BLaER1 (cell line): ENCODE data around the gene F2RL3.

Source experiments
- H3K27ac ChIP-seq: shearing (Covaris generic); formaldehyde crosslinking; 2 replicates; pipeline ENCODE4 v1.8.1; 2022
- H3K27me3 ChIP-seq: shearing (Covaris generic); formaldehyde crosslinking; 2 replicates; pipeline ENCODE4 v1.8.1; 2022
- H3K36me3 ChIP-seq: shearing (Covaris generic); formaldehyde crosslinking; 2 replicates; pipeline ENCODE4 v1.8.1; 2022
- H3K4me1 ChIP-seq: shearing (Covaris generic); formaldehyde crosslinking; 2 replicates; pipeline ENCODE4 v1.8.1; 2022
- H3K4me2 ChIP-seq: shearing (Covaris generic); formaldehyde crosslinking; 2 replicates; pipeline ENCODE4 v1.8.1; 2022
- H3K4me3 ChIP-seq: shearing (Covaris generic); formaldehyde crosslinking; 2 replicates; pipeline ENCODE4 v1.8.1; 2022
- H3K9ac ChIP-seq: shearing (Covaris generic); formaldehyde crosslinking; 2 replicates; pipeline ENCODE4 v1.8.1; 2022
- H3K9me3 ChIP-seq: shearing (Covaris generic); formaldehyde crosslinking; 2 replicates; pipeline ENCODE4 v1.8.1; 2022
- H4K20me1 ChIP-seq: shearing (Covaris generic); formaldehyde crosslinking; 2 replicates; pipeline ENCODE4 v1.8.1; 2022
- Cebpa-rat ChIP-seq: shearing (Covaris generic); IDR thresholded peaks from 2 replicates; pipeline ENCODE4 v1.8.1; 2022

Gene F2RL3

DNA sequence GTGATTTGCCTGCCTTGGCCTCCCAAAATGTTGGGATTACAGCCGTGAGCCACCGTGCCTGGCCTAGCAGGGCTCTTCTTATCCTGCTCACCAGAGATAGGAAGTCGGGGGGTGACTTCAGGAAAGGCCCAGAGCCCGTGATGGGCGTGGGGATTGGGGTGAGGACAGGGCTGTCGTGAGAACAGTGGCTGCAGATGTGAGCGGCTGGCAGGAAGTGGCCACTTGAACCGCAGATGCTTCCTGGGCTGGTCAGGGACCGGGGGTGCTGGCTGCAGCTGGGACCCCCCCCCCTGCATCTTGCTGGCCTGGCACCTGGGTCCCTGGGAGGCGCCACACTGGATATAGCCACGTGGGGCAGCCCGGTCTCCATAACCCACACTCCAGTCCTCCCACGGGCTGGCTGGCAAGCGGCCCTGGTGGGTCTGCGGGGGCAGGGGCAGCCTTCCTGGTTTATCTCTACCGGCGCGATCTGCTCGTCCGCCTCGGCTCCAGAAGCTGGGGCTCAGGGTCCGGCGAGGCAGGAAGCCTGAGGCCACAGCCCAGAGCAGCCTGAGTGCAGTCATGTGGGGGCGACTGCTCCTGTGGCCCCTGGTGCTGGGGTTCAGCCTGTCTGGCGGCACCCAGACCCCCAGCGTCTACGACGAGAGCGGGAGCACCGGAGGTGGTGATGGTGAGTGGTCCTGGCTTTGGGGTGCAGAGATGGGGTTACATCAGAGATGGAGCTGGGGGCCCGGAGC, at the start of gene F2RL3:
Gene F2RL3, plus strand, starts transcription at position 371 of the 737 bp plus-strand sequence. Its CDS starts 191 bp downstream, at position 562.
- Histone ChIP-seq H3K9ac (peak within 1 kb of the TSS; percentile 94), H3K27me3 (no peaks in the 10 kb centered on the region), H3K4me1 (peaks cover 85% of the 10 kb centered on the region), H4K20me1 (no peaks in the 10 kb centered on the region), H3K27ac (peak within 1 kb of the TSS; percentile 99), H3K9me3 (peaks cover 5% of the 10 kb centered on the region), H3K4me2 (peak within 1 kb of the TSS; percentile 90), H3K36me3 (0 out of 2 replicates have a peak, but pooled peaks cover 10% of the 10 kb centered on the region), H3K4me3 (peak within 1 kb of the TSS; percentile 70)
- no peak for TF ChIP-seq Cebpa-rat

DNA sequence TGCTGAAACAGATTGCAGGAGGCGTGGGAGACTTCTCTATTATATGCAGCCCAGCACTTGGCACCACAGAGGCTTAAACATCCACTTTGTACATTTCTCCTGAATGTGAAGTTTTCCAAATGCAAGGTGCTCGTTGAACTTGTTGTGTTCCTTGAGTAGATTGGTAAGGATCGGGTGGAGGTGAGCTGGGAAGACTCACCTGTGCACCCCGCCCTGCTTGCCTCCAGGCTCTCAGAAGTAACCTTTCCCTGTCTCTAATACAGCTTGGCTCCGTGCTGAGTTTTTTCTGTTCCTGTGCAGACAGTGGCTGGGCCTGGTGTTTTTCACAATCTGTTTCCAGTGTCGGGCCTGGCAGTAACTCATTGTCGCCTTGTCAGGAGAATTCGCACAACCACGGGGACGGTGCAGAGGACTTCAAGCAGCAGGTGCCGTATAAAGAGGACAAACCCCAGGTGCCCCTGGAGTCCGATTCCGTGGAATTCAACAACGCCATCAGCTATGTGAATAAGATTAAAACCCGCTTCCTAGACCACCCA, 47.3 kb upstream of the F2RL3 start:
- Histone ChIP-seq H3K4me3 (no peak overlapping the region), H3K4me1 (peaks cover 30% of the 10 kb centered on the region), H4K20me1 (peaks cover 75% of the 10 kb centered on the region), H3K9ac (no peak overlapping the region), H3K9me3 (no peaks in the 10 kb centered on the region), H3K4me2 (no peak overlapping the region), H3K36me3 (peaks cover 100% of the 10 kb centered on the region), H3K27ac (no peak overlapping the region), H3K27me3 (no peaks in the 10 kb centered on the region)
- TF ChIP-seq Cebpa-rat: no peak

- no peak for TF ChIP-seq Cebpa-rat
- no peaks in the 10 kb centered on the region for H3K9me3 ChIP-seq
- H3K4me1 ChIP-seq: peaks cover 10% of the 10 kb centered on the region
- no peak overlapping the region for H3K4me2 ChIP-seq
- peaks cover 87% of the 10 kb centered on the region for H4K20me1 ChIP-seq
- peaks cover 100% of the 10 kb centered on the region for H3K36me3 ChIP-seq
- H3K4me3 ChIP-seq: no peak overlapping the region
- no peaks in the 10 kb centered on the region for H3K27me3 ChIP-seq
- no peak overlapping the region for H3K27ac ChIP-seq
- H3K9ac ChIP-seq: no peak overlapping the region
These were observed 41.9 kb upstream of the F2RL3 start for GRCh38 chr19:16846901-16847300.

DNA sequence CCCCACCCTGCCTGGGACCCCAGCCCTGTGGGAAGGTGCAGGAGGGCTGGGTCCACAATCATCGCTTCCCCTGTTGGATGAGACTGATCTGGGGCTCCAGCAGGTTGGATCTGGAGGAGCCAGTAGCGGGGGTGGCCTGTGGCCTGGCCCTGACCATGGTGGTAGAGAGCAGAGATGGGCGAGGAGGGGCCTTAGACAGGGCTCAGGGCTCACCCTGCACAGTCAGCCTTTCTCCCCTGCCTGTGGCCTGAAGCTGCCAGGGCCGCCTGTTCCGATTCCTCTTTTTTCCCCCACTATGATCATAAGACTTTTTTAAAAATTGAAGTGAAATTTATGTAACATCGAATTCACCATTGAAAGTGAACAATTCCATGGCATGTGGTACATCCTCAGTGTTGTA, 41.4 kb upstream of the F2RL3 start:
- no peak overlapping the region for H3K4me3 ChIP-seq

GRCh38 chr19:16849168-16849567, 39.6 kb upstream of the F2RL3 start:
- no peak for TF ChIP-seq Cebpa-rat
- Histone ChIP-seq H4K20me1 (peaks cover 81% of the 10 kb centered on the region), H3K27ac (no peak overlapping the region), H3K36me3 (peaks cover 100% of the 10 kb centered on the region), H3K9ac (no peak overlapping the region), H3K27me3 (no peaks in the 10 kb centered on the region), H3K4me1 (peaks cover 9% of the 10 kb centered on the region), H3K4me2 (no peak overlapping the region), H3K9me3 (no peaks in the 10 kb centered on the region), H3K4me3 (no peak overlapping the region)

More for the DNA sequence above, 41.4 kb upstream of the F2RL3 start:
- no peak for TF ChIP-seq Cebpa-rat
- Histone ChIP-seq H3K9me3 (no peaks in the 10 kb centered on the region), H3K27me3 (no peaks in the 10 kb centered on the region), H3K36me3 (peaks cover 100% of the 10 kb centered on the region), H4K20me1 (peaks cover 82% of the 10 kb centered on the region), H3K9ac (no peak overlapping the region), H3K4me1 (peaks cover 10% of the 10 kb centered on the region), H3K4me2 (no peak overlapping the region), H3K27ac (no peak overlapping the region)

DNA sequence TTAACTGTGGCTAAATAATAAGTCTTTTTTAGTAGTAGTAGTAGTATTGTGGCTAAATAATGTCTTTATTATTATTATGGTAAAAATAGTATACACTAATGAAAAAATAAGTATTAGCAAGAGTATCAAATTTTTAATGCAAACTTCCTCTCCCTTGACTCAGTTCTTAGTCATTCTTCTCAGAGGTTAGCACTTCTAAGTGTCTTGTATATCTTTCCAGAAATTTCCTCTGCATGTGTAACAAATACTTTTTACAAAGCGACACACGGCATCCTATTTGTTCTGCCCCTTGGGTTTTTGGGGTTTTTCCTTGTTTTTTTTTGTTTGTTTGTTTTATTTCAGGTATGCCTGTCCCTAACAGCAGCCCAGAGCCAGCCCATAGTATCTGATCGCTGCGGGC, 38.7 kb upstream of the F2RL3 start:
- Histone ChIP-seq H4K20me1 (peaks cover 76% of the 10 kb centered on the region), H3K4me1 (no peaks in the 10 kb centered on the region), H3K27ac (no peak overlapping the region), H3K9ac (no peak overlapping the region), H3K4me3 (no peak overlapping the region), H3K36me3 (peaks cover 100% of the 10 kb centered on the region), H3K9me3 (no peaks in the 10 kb centered on the region), H3K4me2 (no peak overlapping the region), H3K27me3 (no peaks in the 10 kb centered on the region)
- TF ChIP-seq Cebpa-rat: no peak

DNA sequence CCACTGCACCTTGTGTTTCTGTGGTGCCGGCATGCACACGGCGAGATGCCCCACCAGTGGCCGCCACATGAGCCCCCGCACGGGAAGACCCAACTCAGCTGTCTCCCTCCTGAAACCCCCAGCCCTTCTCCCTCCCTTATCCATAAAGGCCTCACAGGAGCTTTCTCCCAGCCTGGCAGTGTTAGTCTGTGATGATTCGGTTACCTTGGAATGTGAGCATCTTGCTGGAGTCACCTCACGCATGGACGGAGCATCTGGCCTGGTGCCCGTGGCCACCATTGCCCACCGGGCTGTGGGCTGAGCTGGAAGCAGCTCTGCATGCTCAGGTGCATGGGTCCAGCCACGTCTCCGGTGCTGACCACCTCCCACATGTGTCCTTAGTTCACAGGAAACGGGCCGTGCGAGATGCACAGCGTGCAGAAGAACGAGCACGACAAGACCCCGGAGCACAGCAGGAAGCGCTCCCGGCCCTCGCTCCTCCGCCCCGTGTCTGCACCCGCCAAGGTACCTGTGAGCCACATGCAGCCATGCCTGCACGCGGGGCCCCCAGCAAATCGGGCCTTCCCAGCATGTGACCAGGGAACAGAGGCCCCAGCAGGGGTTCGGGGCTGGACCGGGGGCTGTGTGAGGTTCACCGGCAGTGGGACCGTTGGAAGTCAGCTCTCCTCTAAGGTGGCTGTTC, 37.6 kb upstream of the F2RL3 start:
- H3K36me3 ChIP-seq: peaks cover 100% of the 10 kb centered on the region
- H3K27ac ChIP-seq: no peak overlapping the region
- TF ChIP-seq Cebpa-rat: no peak

GRCh38 chr19:16853066-16853465, 35.7 kb upstream of the F2RL3 start:
- Histone ChIP-seq H3K4me1 (peaks cover 3% of the 10 kb centered on the region), H4K20me1 (peaks cover 49% of the 10 kb centered on the region), H3K9ac (no peak overlapping the region), H3K9me3 (no peaks in the 10 kb centered on the region), H3K27me3 (no peaks in the 10 kb centered on the region), H3K27ac (no peak overlapping the region), H3K36me3 (peaks cover 95% of the 10 kb centered on the region), H3K4me3 (no peak overlapping the region), H3K4me2 (no peak overlapping the region)
- TF ChIP-seq Cebpa-rat: no peak

More for the DNA sequence above, 37.6 kb upstream of the F2RL3 start:
- Histone ChIP-seq H3K4me1 (no peaks in the 10 kb centered on the region), H4K20me1 (peaks cover 65% of the 10 kb centered on the region), H3K4me3 (no peak overlapping the region), H3K9me3 (no peaks in the 10 kb centered on the region), H3K4me2 (no peak overlapping the region), H3K27me3 (no peaks in the 10 kb centered on the region), H3K9ac (no peak overlapping the region)

DNA sequence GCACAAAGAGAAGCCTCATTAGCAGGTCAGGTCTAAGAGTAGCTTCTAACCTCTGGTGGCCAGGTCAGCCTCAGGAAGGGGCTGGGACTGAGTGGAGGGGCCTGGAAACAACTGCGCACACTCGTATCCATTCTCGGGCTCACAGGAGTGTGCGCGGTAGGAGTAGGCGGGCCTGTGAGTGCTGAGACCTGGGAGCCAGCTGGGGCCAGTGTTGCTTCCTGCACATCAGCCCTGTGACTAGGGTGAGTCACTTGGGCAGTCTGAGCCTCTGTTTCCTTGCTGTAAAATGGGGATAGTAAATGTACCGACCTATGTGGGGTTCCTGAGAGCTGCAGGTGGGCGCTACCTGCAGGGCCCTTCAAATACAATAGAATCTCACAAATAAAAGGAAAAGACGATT, 32.7 kb upstream of the F2RL3 start:
- peaks cover 91% of the 10 kb centered on the region for H3K36me3 ChIP-seq

DNA sequence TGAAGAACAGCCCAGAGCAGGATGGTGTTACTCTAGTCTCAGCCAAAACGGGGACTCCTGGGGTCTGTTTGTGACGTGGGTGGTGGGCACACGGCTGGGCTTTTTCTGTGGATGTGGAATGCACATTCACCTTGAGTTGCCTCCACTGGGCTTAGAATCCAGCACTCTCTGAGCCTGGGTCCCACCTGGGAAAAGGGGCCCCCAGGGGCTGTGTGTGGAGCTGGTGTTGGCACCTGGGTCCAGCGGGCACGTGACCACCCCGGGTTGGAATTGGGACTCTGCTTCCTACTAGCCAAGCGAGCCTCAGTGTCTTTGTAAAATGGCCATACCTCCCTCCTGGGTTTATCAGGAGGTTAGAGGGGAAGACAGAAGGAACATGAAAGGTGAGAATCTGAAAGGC, 29.2 kb upstream of the F2RL3 start:
- H3K27me3 ChIP-seq: no peaks in the 10 kb centered on the region
- peaks cover 90% of the 10 kb centered on the region for H3K36me3 ChIP-seq
- no peak overlapping the region for H3K27ac ChIP-seq
- no peak overlapping the region for H3K4me3 ChIP-seq
- H3K9me3 ChIP-seq: no peaks in the 10 kb centered on the region
- peaks cover 23% of the 10 kb centered on the region for H3K4me1 ChIP-seq
- no peak for TF ChIP-seq Cebpa-rat
- H3K9ac ChIP-seq: no peak overlapping the region
- no peak overlapping the region for H3K4me2 ChIP-seq
- peaks cover under 1% of the 10 kb centered on the region; the same call in 1 of the 2 replicates for H4K20me1 ChIP-seq

More for the DNA sequence above, 32.7 kb upstream of the F2RL3 start:
- no peak overlapping the region for H3K27ac ChIP-seq
- H4K20me1 ChIP-seq: peaks cover 25% of the 10 kb centered on the region
- no peaks in the 10 kb centered on the region for H3K27me3 ChIP-seq
- TF ChIP-seq Cebpa-rat: no peak
- no peak overlapping the region for H3K4me3 ChIP-seq
- H3K4me2 ChIP-seq: no peak overlapping the region
- no peak overlapping the region for H3K9ac ChIP-seq
- peaks cover 11% of the 10 kb centered on the region for H3K4me1 ChIP-seq
- no peaks in the 10 kb centered on the region for H3K9me3 ChIP-seq
